ENCODE data around the gene ACER1.

ACER1 gene

DNA sequence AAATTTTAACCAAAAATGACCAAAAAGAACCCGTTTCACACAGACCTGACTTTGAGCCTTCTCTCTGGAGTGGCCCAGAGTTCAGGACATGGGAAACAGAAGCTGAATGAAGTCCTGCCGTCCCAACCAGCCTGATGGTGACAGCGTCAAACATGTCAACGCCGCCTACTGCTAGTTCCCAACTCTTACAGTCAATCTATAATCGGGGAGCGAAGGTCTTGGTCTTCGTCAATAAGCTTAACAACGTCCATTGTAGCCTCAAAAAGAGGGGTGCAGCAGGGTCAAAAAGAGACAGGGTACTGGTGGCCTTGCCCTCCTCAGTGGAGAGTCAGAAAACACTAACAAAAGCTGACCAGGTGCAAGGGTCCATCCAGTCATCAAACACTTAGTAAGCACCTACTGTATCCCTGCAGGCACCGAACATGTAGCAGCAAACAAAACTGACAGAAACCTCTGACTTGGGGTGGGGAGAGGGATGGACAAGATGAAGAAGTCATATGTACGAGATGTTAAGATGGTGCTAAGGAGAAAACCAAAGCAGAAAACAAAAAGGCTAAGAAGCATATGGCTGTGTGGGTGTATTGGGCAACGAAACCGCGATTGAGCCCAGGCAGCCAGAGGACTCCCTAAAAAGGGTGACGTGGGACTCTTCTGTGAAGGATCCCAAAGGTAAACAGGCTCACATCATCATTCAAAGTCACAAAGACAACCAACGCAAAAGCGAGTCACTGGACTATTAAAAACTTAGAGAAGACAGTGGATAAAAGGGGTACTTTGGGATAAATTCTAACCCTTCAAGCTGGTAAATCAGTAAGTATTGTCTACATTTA is 65.6 kb downstream of the ACER1 start:
- DNase-seq = no peak

DNA sequence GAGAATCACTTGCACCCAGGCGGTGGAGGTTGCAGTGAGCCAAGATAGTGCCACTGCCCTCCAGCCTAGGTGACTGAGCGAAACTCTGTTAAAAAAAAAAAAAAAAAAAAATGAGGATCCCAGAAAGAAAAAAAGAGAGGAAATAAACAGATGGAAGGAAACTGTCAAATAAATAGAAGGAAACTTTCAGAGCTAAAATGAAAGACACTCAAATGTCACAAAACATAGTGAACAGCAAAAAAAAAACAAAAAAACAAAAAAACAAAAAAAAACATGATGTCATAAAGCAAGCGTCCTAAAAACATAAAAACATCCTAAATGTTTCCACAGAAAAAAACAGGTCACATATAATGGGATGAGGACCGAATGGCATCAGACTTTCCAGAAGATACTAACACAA is 68.6 kb downstream of the ACER1 start:
- no peak for DNase-seq

DNA sequence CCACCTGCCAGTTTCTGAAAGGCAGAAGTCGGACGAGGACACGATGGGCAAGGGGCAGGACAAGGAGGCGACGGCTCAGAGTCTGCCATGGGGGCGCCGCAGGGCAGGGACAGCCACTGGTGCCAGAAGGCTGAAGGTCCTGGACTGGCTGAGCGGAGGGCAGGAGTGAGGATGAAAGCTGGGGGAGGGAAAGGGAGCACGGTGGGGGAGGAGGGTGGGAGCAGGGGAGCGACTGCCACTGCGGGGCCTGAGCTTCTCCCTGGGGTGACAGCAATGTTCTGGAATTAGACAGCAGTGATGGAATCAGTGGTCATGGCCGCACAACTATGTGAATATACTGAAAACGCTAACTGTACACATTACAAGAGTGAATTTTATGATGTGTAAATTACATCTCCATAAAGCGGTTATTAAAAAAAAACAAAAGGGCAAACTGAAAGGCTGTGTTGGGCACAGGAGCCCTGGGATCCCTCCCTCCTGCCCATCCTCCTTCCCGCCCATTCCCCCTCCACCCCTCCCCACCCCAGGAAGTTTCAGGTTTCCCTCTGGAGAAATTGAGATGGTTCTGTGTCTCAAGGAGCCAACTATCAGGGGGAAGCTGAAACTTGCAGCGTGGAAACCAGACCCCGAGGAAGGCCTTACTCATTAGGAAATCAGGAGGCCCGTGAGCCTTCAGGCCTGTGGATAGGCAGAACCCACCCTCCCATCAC is 69.5 kb downstream of the ACER1 start:
- no peak for DNase-seq

DNA sequence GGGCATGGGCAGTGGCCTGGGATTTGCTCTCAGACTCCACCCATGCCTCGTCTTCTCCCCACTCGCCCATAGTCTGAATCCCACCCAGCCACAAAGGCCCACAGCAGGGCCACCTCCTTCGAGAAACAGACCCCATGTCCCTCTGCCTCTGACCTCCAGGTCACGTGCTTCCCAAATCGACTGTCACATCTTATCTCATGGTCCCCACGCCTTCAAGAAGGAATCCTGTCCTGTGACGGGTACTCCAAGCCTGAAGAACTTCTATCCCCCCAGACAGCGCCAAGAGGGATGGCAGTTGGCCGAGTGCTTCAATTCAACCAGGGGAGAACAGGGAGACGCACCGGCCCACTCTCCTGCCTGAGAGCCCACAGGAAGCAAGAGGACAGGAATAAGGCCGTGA is 70.1 kb downstream of the ACER1 start:
- no peak for DNase-seq

DNA sequence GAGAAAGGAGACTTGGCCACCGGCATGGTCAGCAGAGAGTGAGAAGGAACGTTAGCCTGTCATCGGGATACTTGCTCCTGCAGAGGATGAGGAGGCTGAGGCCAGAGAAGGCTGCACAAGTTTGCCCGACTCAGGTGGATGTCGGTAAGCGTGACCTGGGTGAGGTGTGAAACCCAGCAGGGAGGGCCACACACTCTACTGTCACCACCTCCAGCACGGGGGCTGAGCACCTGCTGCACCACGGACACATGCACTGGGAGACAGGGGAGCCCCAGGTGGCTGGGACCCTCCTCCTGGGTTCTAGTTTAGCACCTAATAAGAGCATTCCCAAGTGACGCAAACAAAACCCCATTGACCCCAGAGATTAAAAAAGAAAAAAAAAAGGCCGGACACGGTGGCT is 70.9 kb downstream of the ACER1 start:
- DNase-seq = no peak

DNA sequence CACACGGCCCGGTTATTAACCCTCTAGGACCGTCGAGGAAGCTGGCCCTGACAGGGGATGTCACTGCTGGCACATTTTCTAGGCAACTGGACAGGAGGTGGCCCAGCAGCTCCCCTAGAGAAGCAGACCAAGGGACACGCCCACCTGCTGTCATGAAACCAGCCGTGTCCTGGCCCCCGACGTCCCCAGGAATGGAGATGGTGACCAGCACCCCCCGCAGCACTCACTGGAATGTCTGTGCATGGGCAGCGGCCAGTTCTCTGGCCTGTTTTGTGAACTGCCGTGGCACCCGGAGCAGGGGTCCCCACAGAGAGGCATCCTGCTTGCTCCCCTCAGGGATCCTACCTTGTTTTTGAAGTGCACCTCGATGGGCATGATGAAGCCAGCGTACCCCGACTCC is 71.5 kb downstream of the ACER1 start:
- DNase-seq = no peak

DNA sequence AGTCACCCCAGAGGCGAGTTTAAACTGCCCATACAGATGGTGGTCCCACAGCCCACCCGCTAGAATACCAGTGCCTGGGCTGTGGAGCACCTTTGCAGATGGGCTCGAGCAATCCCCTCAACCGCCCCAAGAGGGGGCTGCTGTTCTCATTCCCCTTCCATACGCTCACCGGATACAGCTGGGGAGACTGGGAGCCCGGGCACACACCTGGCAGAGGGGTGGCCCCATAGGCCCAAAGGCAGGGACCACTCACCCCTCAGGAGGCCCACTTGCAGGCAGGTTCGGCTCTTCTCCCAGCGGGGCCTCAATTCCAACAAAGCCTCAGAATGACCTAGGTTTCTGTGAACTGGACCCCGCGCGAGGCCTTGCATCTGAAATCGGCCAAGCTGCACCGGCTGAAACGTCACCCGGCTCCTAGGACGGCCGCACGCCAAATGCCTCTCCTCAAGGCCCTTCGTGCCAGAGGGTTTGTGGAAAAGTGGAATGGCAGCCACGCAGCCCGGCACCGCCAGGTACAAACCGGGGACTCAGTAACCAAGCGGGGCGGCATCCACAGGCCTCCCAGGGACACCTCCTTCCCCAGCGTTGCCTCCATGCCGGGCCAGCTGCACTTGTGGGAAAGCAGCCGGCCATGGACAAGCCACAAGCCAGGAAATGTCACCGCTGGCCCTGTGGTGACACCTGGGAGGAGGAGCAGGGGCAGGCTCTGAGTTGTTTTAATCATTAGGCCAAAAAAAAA is 72.3 kb downstream of the ACER1 start:
- no peak for DNase-seq

DNA sequence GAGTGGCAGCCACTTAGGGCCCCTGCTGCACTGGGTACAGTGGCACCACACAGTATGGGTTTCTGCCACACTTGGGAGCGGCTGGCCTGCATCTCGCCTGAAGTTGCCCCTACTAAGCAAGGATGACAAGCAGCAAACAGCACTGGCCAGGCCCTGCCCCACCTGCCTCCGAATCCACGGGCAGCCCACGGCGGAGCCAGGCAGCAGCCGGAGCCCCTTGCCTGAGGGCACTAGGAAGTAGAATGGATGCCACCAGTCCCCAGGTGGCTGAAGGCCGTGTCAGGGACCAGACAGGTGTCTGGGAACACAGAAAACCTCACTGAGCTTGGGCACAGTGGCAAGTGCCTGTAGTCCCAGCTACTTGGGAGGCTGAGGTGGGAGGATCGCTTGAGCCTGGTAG is 73.0 kb downstream of the ACER1 start:
- DNase-seq = no peak

DNA sequence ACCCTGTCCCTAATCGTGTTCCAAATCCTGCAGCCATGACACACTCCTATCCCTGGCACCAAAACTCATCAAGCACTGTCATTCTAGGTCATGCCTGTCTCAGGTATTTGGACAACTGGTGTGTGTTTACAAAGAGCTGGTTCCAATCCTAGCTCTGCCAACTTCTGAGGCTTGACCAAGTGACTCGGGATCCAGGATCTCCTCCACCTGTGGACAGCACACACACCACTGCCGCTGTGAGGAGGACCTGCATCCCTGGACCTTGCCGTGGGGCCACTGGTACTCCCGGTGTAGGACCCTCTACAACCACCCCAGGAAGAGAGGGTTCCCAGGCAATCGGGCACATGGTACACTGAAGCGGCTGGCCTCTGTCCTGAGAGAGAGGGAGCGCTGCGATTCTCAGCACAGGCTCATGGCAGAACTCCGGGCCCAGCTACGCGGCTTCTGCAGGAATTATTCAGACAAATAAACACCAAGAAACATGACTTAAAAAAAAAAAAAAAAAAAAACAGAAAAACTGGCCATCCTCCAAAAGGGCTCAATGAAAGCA is 74.0 kb downstream of the ACER1 start:
- no peak for DNase-seq

DNA sequence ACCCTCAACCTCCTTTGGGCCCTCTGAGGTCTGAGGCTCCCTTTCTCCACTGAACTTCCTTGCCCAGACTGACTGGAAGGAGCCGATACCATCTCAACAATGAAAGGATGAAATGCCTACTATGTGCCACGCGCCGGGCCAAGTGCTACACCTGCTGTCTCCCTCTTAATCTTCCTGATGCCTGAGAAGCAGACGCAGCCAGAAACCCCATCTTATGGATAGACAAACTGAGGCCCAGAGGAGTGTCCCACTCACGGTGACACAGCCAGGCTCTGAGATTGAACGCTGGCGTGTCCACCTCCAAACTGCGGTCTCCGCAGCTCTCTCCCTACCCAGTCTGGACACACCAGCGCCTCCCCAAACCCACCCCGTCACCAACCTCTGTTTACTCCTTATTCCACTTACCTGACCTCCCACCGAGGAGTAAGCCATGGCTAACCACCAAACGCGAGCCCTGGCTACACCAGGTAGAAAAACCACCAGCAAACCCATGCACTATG is 74.5 kb downstream of the ACER1 start:
- DNase-seq = no peak

Measured in right kidney (tissue), 1 donor.